HL-60 (cell line): ENCODE results near the gene NDUFS2.

ENCODE experiments used
- DNase-seq, 2 experiments: peaks; one replicate each; pipeline ENCODE4 v3.0.0-alpha.2; 2010 to 2020; ENCODE audit warnings: low read depth in 1 of 2, low spot score in 1 of 2
- H3K27ac ChIP-seq: fragments of 250-450 bp; sonication (Bioruptor Pico); replicated peaks from 2 replicates; pipeline ENCODE4 v1.5.1; 2020; ENCODE audit warnings: mild to moderate bottlenecking, moderate library complexity
- H3K27me3 ChIP-seq: fragments of 250-450 bp; sonication (Bioruptor Pico); 2 replicates; pipeline ENCODE4 v1.5.1; 2021; ENCODE audit warnings: mild to moderate bottlenecking, moderate library complexity; ENCODE audit not compliant: insufficient read depth, poor library complexity, severe bottlenecking
- H3K4me3 ChIP-seq: replicated peaks from 2 replicates; pipeline ENCODE4 v1.5.1; 2011; ENCODE audit warnings: mild to moderate bottlenecking, control low read depth, low read length; ENCODE audit not compliant: insufficient read depth
- GABPA ChIP-seq: IDR thresholded peaks from 2 replicates; pipeline ENCODE4 v1.6.1; 2012; ENCODE audit warnings: low read depth
- POLR2AphosphoS5 ChIP-seq: IDR thresholded peaks from 2 replicates; pipeline ENCODE4 v1.6.1; 2012; ENCODE audit warnings: low read depth
- SPI1 ChIP-seq: IDR thresholded peaks from 2 replicates; pipeline ENCODE4 v1.6.1; 2012; ENCODE audit warnings: low read depth, mild to moderate bottlenecking, borderline replicate concordance
- TF ChIP-seq, protein P1 (sequence below): IDR thresholded peaks from one replicate; pipeline ENCODE4 v1.5.1; 2011; ENCODE audit warnings: low read length, control low read depth, inconsistent platforms; ENCODE audit not compliant: insufficient read depth
- TF ChIP-seq, protein P2 (sequence below): IDR thresholded peaks from 2 replicates; pipeline ENCODE4 v1.6.1; 2012; ENCODE audit warnings: low read depth; ENCODE audit not compliant: insufficient replicate concordance

The NDUFS2 gene

DNA sequence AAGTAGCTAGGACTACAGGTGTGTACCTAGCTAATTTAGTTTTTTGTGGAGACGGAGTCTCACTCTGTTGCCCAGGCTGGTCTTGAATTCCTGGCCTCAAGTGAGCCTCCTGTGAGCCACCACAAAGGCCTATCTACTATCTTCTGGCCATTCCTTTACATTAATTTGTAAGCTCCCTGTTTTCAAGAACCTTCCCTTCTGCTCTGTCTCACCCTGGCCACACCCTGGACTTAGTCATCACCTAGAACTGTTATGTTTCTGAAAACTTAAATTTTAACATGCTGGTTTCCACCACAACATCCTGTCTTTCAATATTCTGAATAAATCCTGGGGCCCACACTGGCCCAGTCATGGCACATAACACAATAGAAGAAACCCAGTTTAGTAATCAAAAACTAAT is 20.0 kb upstream of the NDUFS2 start:
- DNase-seq: no peak

DNA sequence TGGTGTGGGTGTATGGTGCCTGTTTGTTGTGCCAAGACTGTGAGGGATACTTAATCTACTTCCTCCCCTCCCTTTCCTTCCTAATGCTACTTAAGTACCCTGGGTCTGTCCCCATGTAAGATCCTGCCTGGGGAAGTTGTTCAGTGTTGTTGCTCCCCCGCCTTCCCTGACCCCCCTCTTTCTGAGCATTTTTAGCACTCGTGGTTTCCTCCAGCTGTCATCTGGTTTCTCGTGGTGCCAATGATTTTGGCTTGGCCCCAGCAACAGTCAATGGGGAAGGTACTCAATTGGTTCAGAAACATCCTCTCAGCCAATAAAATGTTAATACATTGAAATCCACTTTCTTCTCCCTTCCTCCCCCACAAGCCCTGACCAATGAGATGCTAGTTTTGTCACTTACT is 16.9 kb upstream of the NDUFS2 start:
- Histone ChIP-seq H3K27ac (peak overlapping the region; percentile 73), H3K27me3 (no peaks in the 10 kb centered on the region), H3K4me3 (no peak overlapping the region)
- TF ChIP-seq POLR2AphosphoS5: peak; percentile 66
- TF ChIP-seq, protein P1, sequence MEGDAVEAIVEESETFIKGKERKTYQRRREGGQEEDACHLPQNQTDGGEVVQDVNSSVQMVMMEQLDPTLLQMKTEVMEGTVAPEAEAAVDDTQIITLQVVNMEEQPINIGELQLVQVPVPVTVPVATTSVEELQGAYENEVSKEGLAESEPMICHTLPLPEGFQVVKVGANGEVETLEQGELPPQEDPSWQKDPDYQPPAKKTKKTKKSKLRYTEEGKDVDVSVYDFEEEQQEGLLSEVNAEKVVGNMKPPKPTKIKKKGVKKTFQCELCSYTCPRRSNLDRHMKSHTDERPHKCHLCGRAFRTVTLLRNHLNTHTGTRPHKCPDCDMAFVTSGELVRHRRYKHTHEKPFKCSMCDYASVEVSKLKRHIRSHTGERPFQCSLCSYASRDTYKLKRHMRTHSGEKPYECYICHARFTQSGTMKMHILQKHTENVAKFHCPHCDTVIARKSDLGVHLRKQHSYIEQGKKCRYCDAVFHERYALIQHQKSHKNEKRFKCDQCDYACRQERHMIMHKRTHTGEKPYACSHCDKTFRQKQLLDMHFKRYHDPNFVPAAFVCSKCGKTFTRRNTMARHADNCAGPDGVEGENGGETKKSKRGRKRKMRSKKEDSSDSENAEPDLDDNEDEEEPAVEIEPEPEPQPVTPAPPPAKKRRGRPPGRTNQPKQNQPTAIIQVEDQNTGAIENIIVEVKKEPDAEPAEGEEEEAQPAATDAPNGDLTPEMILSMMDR: no peak
- TF ChIP-seq, protein P2, sequence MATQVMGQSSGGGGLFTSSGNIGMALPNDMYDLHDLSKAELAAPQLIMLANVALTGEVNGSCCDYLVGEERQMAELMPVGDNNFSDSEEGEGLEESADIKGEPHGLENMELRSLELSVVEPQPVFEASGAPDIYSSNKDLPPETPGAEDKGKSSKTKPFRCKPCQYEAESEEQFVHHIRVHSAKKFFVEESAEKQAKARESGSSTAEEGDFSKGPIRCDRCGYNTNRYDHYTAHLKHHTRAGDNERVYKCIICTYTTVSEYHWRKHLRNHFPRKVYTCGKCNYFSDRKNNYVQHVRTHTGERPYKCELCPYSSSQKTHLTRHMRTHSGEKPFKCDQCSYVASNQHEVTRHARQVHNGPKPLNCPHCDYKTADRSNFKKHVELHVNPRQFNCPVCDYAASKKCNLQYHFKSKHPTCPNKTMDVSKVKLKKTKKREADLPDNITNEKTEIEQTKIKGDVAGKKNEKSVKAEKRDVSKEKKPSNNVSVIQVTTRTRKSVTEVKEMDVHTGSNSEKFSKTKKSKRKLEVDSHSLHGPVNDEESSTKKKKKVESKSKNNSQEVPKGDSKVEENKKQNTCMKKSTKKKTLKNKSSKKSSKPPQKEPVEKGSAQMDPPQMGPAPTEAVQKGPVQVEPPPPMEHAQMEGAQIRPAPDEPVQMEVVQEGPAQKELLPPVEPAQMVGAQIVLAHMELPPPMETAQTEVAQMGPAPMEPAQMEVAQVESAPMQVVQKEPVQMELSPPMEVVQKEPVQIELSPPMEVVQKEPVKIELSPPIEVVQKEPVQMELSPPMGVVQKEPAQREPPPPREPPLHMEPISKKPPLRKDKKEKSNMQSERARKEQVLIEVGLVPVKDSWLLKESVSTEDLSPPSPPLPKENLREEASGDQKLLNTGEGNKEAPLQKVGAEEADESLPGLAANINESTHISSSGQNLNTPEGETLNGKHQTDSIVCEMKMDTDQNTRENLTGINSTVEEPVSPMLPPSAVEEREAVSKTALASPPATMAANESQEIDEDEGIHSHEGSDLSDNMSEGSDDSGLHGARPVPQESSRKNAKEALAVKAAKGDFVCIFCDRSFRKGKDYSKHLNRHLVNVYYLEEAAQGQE: no peak
- TF ChIP-seq SPI1: peak; percentile 34; the same call in 1 of the 2 replicates
- DNase-seq: peak; percentile 85 to 95

More for the DNA sequence above, 20.0 kb upstream of the NDUFS2 start:
- Histone ChIP-seq H3K27ac (no peak overlapping the region), H3K4me3 (no peak overlapping the region), H3K27me3 (no peaks in the 10 kb centered on the region)
- TF ChIP-seq, protein P2: no peak
- TF ChIP-seq, protein P1: no peak
- no peak for TF ChIP-seq GABPA
- TF ChIP-seq SPI1: no peak
- TF ChIP-seq POLR2AphosphoS5: no peak

DNA sequence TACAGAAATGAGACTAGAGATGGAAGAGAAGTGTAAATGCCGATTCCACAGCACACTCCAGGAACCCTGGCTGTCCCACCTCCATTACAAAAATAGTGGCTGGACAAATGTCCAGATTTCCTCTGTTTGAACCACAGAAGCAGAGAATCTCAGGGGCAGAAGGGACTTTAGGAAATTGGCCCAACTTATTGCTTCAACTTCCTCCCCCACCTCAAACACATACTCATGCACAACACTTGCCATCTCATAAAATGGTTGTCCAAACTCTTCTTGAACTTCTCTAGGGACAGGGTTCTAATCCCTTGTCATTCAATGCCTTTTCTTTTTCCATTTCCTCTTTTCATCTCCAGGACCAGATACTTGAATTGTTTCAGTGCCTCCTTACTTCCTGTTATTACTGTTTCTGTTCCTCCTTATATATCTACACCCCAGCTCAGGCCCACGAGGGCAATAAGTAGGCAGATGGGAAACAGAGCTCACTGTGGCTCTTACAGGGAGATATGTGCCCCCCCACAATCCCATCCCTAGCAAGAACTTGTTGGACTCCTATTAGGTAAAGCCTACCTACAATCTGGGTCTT is 16.3 kb upstream of the NDUFS2 start:
- H3K27ac ChIP-seq: peak overlapping the region; percentile 73
- no peaks in the 10 kb centered on the region for H3K27me3 ChIP-seq
- peak; percentile 26; the same call in 1 of the 2 replicates for TF ChIP-seq POLR2AphosphoS5
- TF ChIP-seq, protein P1: no peak
- no peak for TF ChIP-seq GABPA
- peak; percentile 99 for TF ChIP-seq SPI1
- TF ChIP-seq, protein P2: no peak
- peak; percentile 38 to 60 for DNase-seq
- H3K4me3 ChIP-seq: no peak overlapping the region
